H9 (cell line): ENCODE measurements around the gene EGFR. TPM values are rescaled to one million over a fixed set of nuclear protein-coding genes. Genes with fewer than 3 reads are reported as not detected.

Experiments used
- DNase-seq: peaks from one replicate; pipeline ENCODE4 v3.0.0-alpha.2; 2017
- H2AFZ ChIP-seq: one replicate; pipeline ENCODE4 v1.6.1; 2013; ENCODE audit warnings: mild to moderate bottlenecking, low read length, control low read depth, moderate library complexity
- H2AK5ac ChIP-seq: 2 replicates; pipeline ENCODE4 v1.6.1; 2013; ENCODE audit warnings: low read length, control low read depth, mixed read lengths; ENCODE audit not compliant: insufficient read length
- H2BK120ac ChIP-seq: one replicate; pipeline ENCODE4 v1.6.1; 2013; ENCODE audit warnings: low read depth, mild to moderate bottlenecking, low read length, control low read depth, inconsistent platforms; ENCODE audit not compliant: poor library complexity, severe bottlenecking
- H2BK12ac ChIP-seq: 2 replicates; pipeline ENCODE4 v1.6.1; 2013; ENCODE audit warnings: low read length, control low read depth, mixed read lengths, low read depth; ENCODE audit not compliant: insufficient read length
- H2BK15ac ChIP-seq: 2 replicates; pipeline ENCODE4 v1.6.1; 2013; ENCODE audit warnings: low read depth, low read length, control low read depth
- H2BK20ac ChIP-seq: one replicate; pipeline ENCODE4 v1.6.1; 2013; ENCODE audit warnings: low read depth, mild to moderate bottlenecking, low read length, control low read depth, inconsistent platforms; ENCODE audit not compliant: poor library complexity, severe bottlenecking
- H2BK5ac ChIP-seq: 2 replicates; pipeline ENCODE4 v1.6.1; 2013; ENCODE audit warnings: low read length, control low read depth, mixed read lengths; ENCODE audit not compliant: insufficient read length
- H3K14ac ChIP-seq: 2 replicates; pipeline ENCODE4 v1.6.1; 2013; ENCODE audit warnings: low read length, control low read depth; ENCODE audit not compliant: insufficient read depth
- H3K18ac ChIP-seq: 2 replicates; pipeline ENCODE4 v1.6.1; 2013; ENCODE audit warnings: low read depth, mild to moderate bottlenecking, mixed read lengths, low read length, control low read depth; ENCODE audit not compliant: insufficient read length
- H3K23ac ChIP-seq: 2 replicates; pipeline ENCODE4 v1.6.1; 2013; ENCODE audit warnings: low read length, control low read depth, mixed read lengths, low read depth; ENCODE audit not compliant: insufficient read length
- H3K23me2 ChIP-seq: 2 replicates; pipeline ENCODE4 v1.6.1; 2013; ENCODE audit warnings: low read depth, mild to moderate bottlenecking, mixed read lengths, low read length, control low read depth; ENCODE audit not compliant: insufficient read length, poor library complexity, severe bottlenecking
- H3K27ac ChIP-seq: 2 replicates; pipeline ENCODE4 v1.5.1; 2013; ENCODE audit warnings: low read length, control low read depth, mixed read lengths, low read depth; ENCODE audit not compliant: insufficient read length
- H3K27me3 ChIP-seq: 2 replicates; pipeline ENCODE4 v1.6.1; 2013; ENCODE audit warnings: low read length, control low read depth, inconsistent platforms; ENCODE audit not compliant: insufficient read depth
- H3K4ac ChIP-seq: 2 replicates; pipeline ENCODE4 v1.6.1; 2013; ENCODE audit warnings: low read depth, mild to moderate bottlenecking, control low read depth, inconsistent platforms, low read length, moderate library complexity
- H3K4me1 ChIP-seq: 2 replicates; pipeline ENCODE4 v1.6.1; 2013; ENCODE audit warnings: low read length, control low read depth, inconsistent platforms; ENCODE audit not compliant: insufficient read depth
- H3K4me2 ChIP-seq: 2 replicates; pipeline ENCODE4 v1.6.1; 2013; ENCODE audit warnings: low read length, control low read depth, mixed read lengths; ENCODE audit not compliant: insufficient read length, insufficient read depth
- H3K56ac ChIP-seq: 2 replicates; pipeline ENCODE4 v1.6.1; 2013; ENCODE audit warnings: low read depth, mild to moderate bottlenecking, mixed read lengths, low read length, control low read depth; ENCODE audit not compliant: insufficient read length
- H3K79me1 ChIP-seq: 2 replicates; pipeline ENCODE4 v1.6.1; 2013; ENCODE audit warnings: low read depth, mild to moderate bottlenecking, moderate library complexity, low read length, control low read depth, inconsistent platforms; ENCODE audit not compliant: insufficient read depth, poor library complexity, severe bottlenecking
- H3K79me2 ChIP-seq: 2 replicates; pipeline ENCODE4 v1.6.1; 2013; ENCODE audit warnings: low read length, control low read depth, inconsistent platforms; ENCODE audit not compliant: insufficient read depth
- H3K9ac ChIP-seq: 2 replicates; pipeline ENCODE4 v1.6.1; 2013; ENCODE audit warnings: low read length, control low read depth, mixed read lengths; ENCODE audit not compliant: insufficient read length; ENCODE audit errors: extremely low read depth
- H3K9me3 ChIP-seq: one replicate; pipeline ENCODE4 v1.6.1; 2013; ENCODE audit warnings: low read depth, low read length, inconsistent platforms; ENCODE audit not compliant: control insufficient read depth
- H3T11ph ChIP-seq: one replicate; pipeline ENCODE4 v1.6.1; 2013; ENCODE audit warnings: mild to moderate bottlenecking, low read length, control low read depth, inconsistent platforms
- H4K20me1 ChIP-seq: one replicate; pipeline ENCODE4 v1.6.1; 2013; ENCODE audit not compliant: control insufficient read depth, insufficient read length, insufficient read depth
- H4K5ac ChIP-seq: 2 replicates; pipeline ENCODE4 v1.6.1; 2013; ENCODE audit warnings: low read depth, mild to moderate bottlenecking, mixed read lengths, low read length, control low read depth; ENCODE audit not compliant: insufficient read length
- H4K8ac ChIP-seq: replicated peaks from 2 replicates; pipeline ENCODE4 v1.6.1; 2013; ENCODE audit warnings: low read length, control low read depth, mixed read lengths, low read depth; ENCODE audit not compliant: insufficient read length
- H4K91ac ChIP-seq: 2 replicates; pipeline ENCODE4 v1.6.1; 2013; ENCODE audit warnings: low read depth, mild to moderate bottlenecking, moderate library complexity, mixed read lengths, low read length, control low read depth; ENCODE audit not compliant: insufficient read length
- H3K27ac Mint-ChIP-seq, 3 experiments: 2 replicates in 2 of 3; 3 replicates in 1 of 3; pipeline ENCODE4 v1.8.0; 2020 to 2021; ENCODE audit warnings: mixed read lengths in 3 of 3, mild to moderate bottlenecking in 1 of 3, moderate library complexity in 1 of 3
- H3K27me3 Mint-ChIP-seq: 2 replicates; pipeline ENCODE4 v1.8.0; 2021; ENCODE audit warnings: low read depth, mild to moderate bottlenecking, moderate library complexity, mixed read lengths
- H3K36me3 Mint-ChIP-seq, 3 experiments: 2 replicates in 2 of 3; 3 replicates in 1 of 3; pipeline ENCODE4 v1.8.0; 2020 to 2021; ENCODE audit warnings: low read depth in 3 of 3, mixed read lengths in 3 of 3; ENCODE audit not compliant: insufficient read depth in 1 of 3
- H3K4me1 Mint-ChIP-seq, 2 experiments: 2 replicates each; pipeline ENCODE4 v1.8.0; 2020; ENCODE audit warnings: mixed read lengths in 2 of 2
- H3K4me3 Mint-ChIP-seq, 2 experiments: 2 replicates in 1 of 2; 3 replicates in 1 of 2; pipeline ENCODE4 v1.8.0; 2020 to 2021; ENCODE audit warnings: mild to moderate bottlenecking in 2 of 2, mixed read lengths in 2 of 2, moderate library complexity in 1 of 2
- H3K9me3 Mint-ChIP-seq, 2 experiments: 2 replicates in 1 of 2; 3 replicates in 1 of 2; pipeline ENCODE4 v1.8.0; 2020; ENCODE audit warnings: mild to moderate bottlenecking in 2 of 2, mixed read lengths in 2 of 2, moderate library complexity in 1 of 2
- CTCF ChIP-seq: fragments of 200-600 bp; sonication (generic); conservative IDR thresholded peaks from 3 replicates; pipeline ENCODE4 v1.8.0; 2021; ENCODE audit warnings: antibody characterized with exemption, mild to moderate bottlenecking
- WGBS: extraction: QIAGEN DNeasy Blood & Tissue Kit; methylation state at CpG from one replicate; pipeline ENCODE4 v1.1.7; 2013; ENCODE audit warnings: missing lambda C conversion rate, low lambda C conversion rate, mixed read lengths; ENCODE audit not compliant: insufficient read length; ENCODE audit errors: extremely low coverage; 5-methylcytosine and 5-hydroxymethylcytosine counted together
- total RNA-seq: library from RNA; stranded (reverse); gene quantifications from 2 replicates; pipeline ENCODE4 v1.2.1, GENCODE V29; 2021

Gene EGFR
- total RNA-seq, 1 experiment from 2014 or later: 3.3 TPM

GRCh38 chr7:55235115-55235514, 216.3 kb downstream of the EGFR start:
- no peaks in the 10 kb centered on the region for H3K9me3 ChIP-seq
- no peak overlapping the region for H2BK120ac ChIP-seq
- no peak overlapping the region for H4K8ac ChIP-seq
- no peaks in the 10 kb centered on the region for H3K79me2 ChIP-seq
- H3K23ac ChIP-seq: no peak overlapping the region
- H4K91ac ChIP-seq: no peak overlapping the region
- no peak overlapping the region; a peak in 1 of 7 replicates for H3K27ac Mint-ChIP-seq
- H3K14ac ChIP-seq: no peak overlapping the region
- no peak overlapping the region for H3K4ac ChIP-seq
- no peak overlapping the region for H3T11ph ChIP-seq
- H3K4me1 Mint-ChIP-seq: peaks cover 15 to 20% of the 10 kb centered on the region in 2 experiments
- H3K4me2 ChIP-seq: no peak overlapping the region
- peaks cover 5% of the 10 kb centered on the region; the same call in 1 of the 2 replicates for H3K4me1 ChIP-seq
- no peak overlapping the region for H2BK5ac ChIP-seq
- H2AFZ ChIP-seq: no peak overlapping the region
- H3K27ac ChIP-seq: no peak overlapping the region
- H2BK15ac ChIP-seq: no peak overlapping the region
- no peak overlapping the region for H3K4me3 Mint-ChIP-seq
- H2BK12ac ChIP-seq: no peak overlapping the region
- H2AK5ac ChIP-seq: no peak overlapping the region
- H3K23me2 ChIP-seq: no peaks in the 10 kb centered on the region
- no peak for DNase-seq
- no peak overlapping the region for H3K56ac ChIP-seq
- WGBS: no CpG with 5 or more reads among the region's 14 CpGs
- no peaks in the 10 kb centered on the region; a peak in 2 of 5 replicates for H3K9me3 Mint-ChIP-seq
- H3K18ac ChIP-seq: no peak overlapping the region
- no peak overlapping the region for H4K5ac ChIP-seq
- no peak overlapping the region for H3K9ac ChIP-seq
- TF ChIP-seq CTCF: no peak
- peaks cover 3% of the 10 kb centered on the region for H4K20me1 ChIP-seq
- no peaks in the 10 kb centered on the region for H3K79me1 ChIP-seq
- H2BK20ac ChIP-seq: no peak overlapping the region
- peaks cover 0 to 4% (median 0%) of the 10 kb centered on the region in 3 experiments; a peak in 1 of 7 replicates for H3K36me3 Mint-ChIP-seq
- peaks cover 1% of the 10 kb centered on the region; the same call in 1 of the 2 replicates for H3K27me3 Mint-ChIP-seq
- no peaks in the 10 kb centered on the region for H3K27me3 ChIP-seq
